Activated T-cell treated with anti-CD3 and anti-CD28 coated beads, Interleukin-2, amount 50 U/mL, for 4 hours (primary cell): ENCODE data around the gene ADAM30. TPM values are rescaled to one million over a fixed set of nuclear protein-coding genes. Genes with fewer than 3 reads are reported as not detected.
"Not testable (repeated sequence)": the region's sequence is repeated elsewhere in the genome, so short reads cannot be mapped to it uniquely, and the experiment has no call there.

Experiments used
- ATAC-seq, 2 donors: fragments of 200-7000 bp; cut with Tn5 transposase; one replicate each; pipeline ENCODE4 v1.10.0; 2021
- DNase-seq: peaks from one replicate; pipeline ENCODE4 v3.0.0-alpha.2; 2020
- H3K27me3 Mint-ChIP-seq: one replicate; pipeline ENCODE4 v1.8.0; 2021; ENCODE audit warnings: low read depth, mixed read lengths
- H3K36me3 Mint-ChIP-seq: one replicate; pipeline ENCODE4 v1.8.0; 2022; ENCODE audit warnings: mixed read lengths; ENCODE audit not compliant: insufficient read depth
- H3K4me1 Mint-ChIP-seq: one replicate; pipeline ENCODE4 v1.8.0; 2021; ENCODE audit warnings: low read depth, mixed read lengths
- H3K4me3 Mint-ChIP-seq: one replicate; pipeline ENCODE4 v1.8.0; 2021; ENCODE audit warnings: mild to moderate bottlenecking, moderate library complexity, mixed read lengths
- H3K9me3 Mint-ChIP-seq: one replicate; pipeline ENCODE4 v1.8.0; 2021; ENCODE audit warnings: mixed read lengths
- total RNA-seq, 3 donors: library from RNA; stranded (reverse); gene quantifications; one replicate each; pipeline ENCODE4 v1.2.1, GENCODE V29; 2021

The ADAM30 gene
- total RNA-seq, 3 donors from 2014 or later: not detected

- Mint-ChIP-seq H3K9me3 (no peaks in the 10 kb centered on the region), H3K27me3 (peaks cover 21% of the 10 kb centered on the region), H3K4me1 (no peaks in the 10 kb centered on the region), H3K36me3 (no peaks in the 10 kb centered on the region), H3K4me3 (no peak overlapping the region)
- ATAC-seq (no peak), DNase-seq (no peak)
Measured at GRCh38 chr1:119873135-119874015, 22.9 kb downstream of the ADAM30 start.

DNA sequence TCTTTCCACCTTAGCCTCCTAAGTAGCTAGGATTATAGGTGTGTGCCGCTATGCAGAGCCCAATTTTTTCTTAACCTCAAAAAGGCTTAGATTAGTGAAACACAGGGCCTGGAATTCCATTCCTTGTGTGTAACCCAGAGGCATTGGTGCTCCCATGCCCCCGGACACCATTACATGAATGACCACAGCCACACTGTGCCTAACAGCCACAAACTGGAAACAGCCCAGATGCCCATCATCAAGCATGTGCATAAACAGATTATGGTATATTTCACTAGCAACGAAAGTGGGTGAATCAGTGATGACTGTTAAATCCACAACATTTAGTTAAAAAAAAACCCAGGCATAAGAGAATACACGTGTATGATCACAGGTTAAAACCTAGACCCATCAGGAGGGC, 24.4 kb downstream of the ADAM30 start:
- no peaks in the 10 kb centered on the region for H3K9me3 Mint-ChIP-seq
- H3K36me3 Mint-ChIP-seq: no peaks in the 10 kb centered on the region
- ATAC-seq (no peak), DNase-seq (no peak)
- peaks cover 20% of the 10 kb centered on the region for H3K27me3 Mint-ChIP-seq
- H3K4me1 Mint-ChIP-seq: no peaks in the 10 kb centered on the region
- H3K4me3 Mint-ChIP-seq: no peak overlapping the region

- Mint-ChIP-seq H3K9me3 (no peaks in the 10 kb centered on the region), H3K4me1 (no peaks in the 10 kb centered on the region), H3K4me3 (no peak overlapping the region), H3K27me3 (peaks cover 20% of the 10 kb centered on the region), H3K36me3 (no peaks in the 10 kb centered on the region)
- DNase-seq (peak; percentile 53), ATAC-seq (peak in 1 of 2 donors; percentile 51)
Measured at GRCh38 chr1:119870917-119871596, 25.3 kb downstream of the ADAM30 start.

- Mint-ChIP-seq H3K36me3 (no peaks in the 10 kb centered on the region), H3K9me3 (no peaks in the 10 kb centered on the region), H3K4me1 (no peaks in the 10 kb centered on the region), H3K4me3 (no peak overlapping the region), H3K27me3 (peaks cover 20% of the 10 kb centered on the region)
- ATAC-seq (no peak), DNase-seq (no peak)
Measured at GRCh38 chr1:119869995-119870394, 26.3 kb downstream of the ADAM30 start.

DNA sequence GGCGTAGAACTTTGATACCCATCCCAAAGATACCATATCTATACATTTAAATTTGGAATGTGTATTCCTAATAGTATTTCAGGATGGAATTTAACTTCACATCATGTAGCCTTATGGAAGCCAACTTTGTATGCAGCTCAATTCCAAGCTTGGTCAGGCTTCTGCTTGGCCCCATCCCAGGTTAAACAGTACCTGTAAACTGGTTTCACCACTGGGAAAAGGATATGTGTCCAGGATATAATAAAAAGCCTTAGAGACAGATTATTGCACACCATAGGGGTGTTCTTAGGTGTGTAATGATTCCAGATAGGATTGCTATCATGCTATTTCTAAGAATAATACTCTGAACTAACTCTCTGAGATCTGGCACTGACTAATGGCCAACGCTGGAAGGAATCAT, 28.1 kb downstream of the ADAM30 start:
- Mint-ChIP-seq H3K27me3 (peaks cover 17% of the 10 kb centered on the region), H3K36me3 (no peaks in the 10 kb centered on the region), H3K4me3 (no peak overlapping the region), H3K9me3 (no peaks in the 10 kb centered on the region), H3K4me1 (no peaks in the 10 kb centered on the region)
- ATAC-seq (no peak), DNase-seq (no peak)

- H3K4me1 Mint-ChIP-seq: no peaks in the 10 kb centered on the region
- peaks cover 9% of the 10 kb centered on the region for H3K27me3 Mint-ChIP-seq
- no peaks in the 10 kb centered on the region for H3K36me3 Mint-ChIP-seq
- H3K9me3 Mint-ChIP-seq: no peaks in the 10 kb centered on the region
- H3K4me3 Mint-ChIP-seq: no peak overlapping the region
- DNase-seq (no peak), ATAC-seq (no peak)
Measured at GRCh38 chr1:119866451-119866850, 29.9 kb downstream of the ADAM30 start.

DNA sequence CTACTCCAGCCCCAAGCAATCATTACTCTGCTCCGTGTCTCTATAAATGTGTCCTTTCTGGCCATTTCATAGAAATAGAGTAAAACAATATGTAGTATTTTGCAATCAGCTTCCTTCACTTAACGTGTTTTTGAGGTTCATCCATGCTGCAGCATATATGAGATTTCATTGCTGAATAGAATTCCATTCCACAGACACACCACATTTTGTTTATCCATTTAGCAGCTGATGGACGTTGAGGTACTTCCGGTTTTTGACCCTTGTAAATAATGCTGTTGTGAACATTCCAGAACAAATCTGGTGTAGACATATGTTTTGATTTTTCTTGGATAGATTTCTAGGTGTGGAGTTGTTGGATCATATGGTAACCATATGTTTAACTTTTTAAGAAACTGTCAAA, 30.7 kb downstream of the ADAM30 start:
- Mint-ChIP-seq H3K27me3 (peaks cover 6% of the 10 kb centered on the region), H3K4me3 (no peak overlapping the region), H3K36me3 (no peaks in the 10 kb centered on the region), H3K9me3 (no peaks in the 10 kb centered on the region), H3K4me1 (no peaks in the 10 kb centered on the region)
- ATAC-seq (no peak), DNase-seq (no peak)

GRCh38 chr1:119862276-119862675, 34.0 kb downstream of the ADAM30 start:
- H3K9me3 Mint-ChIP-seq: no peaks in the 10 kb centered on the region
- peaks cover 9% of the 10 kb centered on the region for H3K4me1 Mint-ChIP-seq
- peaks cover 9% of the 10 kb centered on the region for H3K27me3 Mint-ChIP-seq
- H3K4me3 Mint-ChIP-seq: no peak overlapping the region
- no peaks in the 10 kb centered on the region for H3K36me3 Mint-ChIP-seq
- ATAC-seq (no peak), DNase-seq (no peak)

DNA sequence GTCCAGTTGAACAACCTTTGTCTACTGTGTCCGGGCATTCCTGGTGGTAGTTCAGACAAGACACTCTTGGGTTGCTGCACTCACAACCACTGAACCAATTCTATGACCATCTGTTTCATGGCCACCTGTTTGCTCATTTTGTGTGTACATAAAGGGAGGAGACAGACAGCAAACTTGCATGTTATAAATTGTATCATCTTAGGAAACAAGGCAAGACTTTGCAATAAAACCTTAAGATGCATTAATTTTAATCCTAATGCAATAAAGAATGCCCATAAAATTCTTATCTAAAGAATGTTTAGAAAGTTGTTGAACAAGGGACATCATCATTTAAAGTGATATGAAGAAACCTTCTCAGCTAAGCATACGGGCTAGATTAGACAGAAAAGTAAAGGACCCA, 34.8 kb downstream of the ADAM30 start:
- peaks cover 9% of the 10 kb centered on the region for H3K27me3 Mint-ChIP-seq
- peaks cover 9% of the 10 kb centered on the region for H3K4me1 Mint-ChIP-seq
- ATAC-seq (no peak), DNase-seq (no peak)
- no peaks in the 10 kb centered on the region for H3K36me3 Mint-ChIP-seq
- no peaks in the 10 kb centered on the region for H3K9me3 Mint-ChIP-seq
- H3K4me3 Mint-ChIP-seq: no peak overlapping the region

GRCh38 chr1:119859647-119860046, 36.7 kb downstream of the ADAM30 start:
- H3K4me1 Mint-ChIP-seq: peaks cover 9% of the 10 kb centered on the region
- peaks cover 8% of the 10 kb centered on the region for H3K27me3 Mint-ChIP-seq
- H3K9me3 Mint-ChIP-seq: no peaks in the 10 kb centered on the region
- no peak for DNase-seq
- no peaks in the 10 kb centered on the region for H3K36me3 Mint-ChIP-seq
- no peak for ATAC-seq
- no peak overlapping the region for H3K4me3 Mint-ChIP-seq

GRCh38 chr1:119858556-119859214, 37.6 kb downstream of the ADAM30 start:
- H3K4me1 Mint-ChIP-seq, H3K27me3 Mint-ChIP-seq, DNase-seq, H3K4me3 Mint-ChIP-seq, H3K36me3 Mint-ChIP-seq, ATAC-seq, H3K9me3 Mint-ChIP-seq: not testable (repeated sequence)

DNA sequence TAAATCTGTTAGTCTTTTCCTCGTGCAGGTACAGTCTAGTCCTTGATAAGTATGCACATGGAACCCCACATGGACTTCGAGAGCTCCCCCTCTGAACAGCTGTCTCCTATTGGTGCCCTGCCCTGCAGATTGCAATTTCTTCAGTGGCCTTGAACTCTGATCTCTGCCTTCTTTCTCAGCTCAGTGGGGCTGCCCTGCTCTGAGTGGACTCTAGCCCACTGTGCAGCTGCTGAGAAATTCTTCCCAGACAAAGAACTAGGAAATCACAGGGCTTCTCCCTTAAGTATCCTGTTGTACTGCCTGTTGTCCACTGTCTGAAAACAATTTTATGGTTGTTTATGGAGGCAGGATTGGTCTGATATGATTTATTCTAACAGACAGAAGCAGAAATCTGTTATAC, 38.2 kb downstream of the ADAM30 start:
- no peaks in the 10 kb centered on the region for H3K36me3 Mint-ChIP-seq
- peaks cover 6% of the 10 kb centered on the region for H3K27me3 Mint-ChIP-seq
- ATAC-seq (no peak), DNase-seq (no peak)
- H3K9me3 Mint-ChIP-seq: no peaks in the 10 kb centered on the region
- no peak overlapping the region for H3K4me3 Mint-ChIP-seq
- peaks cover 9% of the 10 kb centered on the region for H3K4me1 Mint-ChIP-seq

- ATAC-seq: no peak
- H3K9me3 Mint-ChIP-seq: no peaks in the 10 kb centered on the region
- no peaks in the 10 kb centered on the region for H3K36me3 Mint-ChIP-seq
- no peaks in the 10 kb centered on the region for H3K4me1 Mint-ChIP-seq
- H3K27me3 Mint-ChIP-seq: no peaks in the 10 kb centered on the region
- no peak for DNase-seq
- no peak overlapping the region for H3K4me3 Mint-ChIP-seq
Measured at GRCh38 chr1:119853155-119853554, 43.2 kb downstream of the ADAM30 start.

- not testable (repeated sequence) for ATAC-seq, H3K9me3 Mint-ChIP-seq, DNase-seq, H3K4me1 Mint-ChIP-seq, H3K36me3 Mint-ChIP-seq, H3K27me3 Mint-ChIP-seq, H3K4me3 Mint-ChIP-seq
Measured at GRCh38 chr1:119844206-119844605, 52.1 kb downstream of the ADAM30 start.
